IPS-18c (cell line): ENCODE data around the gene KCNN4.
A peak's percentile ranks its signal among the peaks of the same experiment; 100 is the strongest.
"Not testable (repeated sequence)": the region's sequence is repeated elsewhere in the genome, so short reads cannot be mapped to it uniquely, and the experiment has no call there.

ENCODE experiments used
- H3K4me3 ChIP-seq: 2 replicates; pipeline ENCODE4 v1.7.0; 2013; ENCODE audit warnings: low read depth, mild to moderate bottlenecking, low read length, moderate library complexity; ENCODE audit not compliant: insufficient read depth
- H3K9me3 ChIP-seq: one replicate; pipeline ENCODE4 v1.6.1; 2013; ENCODE audit warnings: mild to moderate bottlenecking, low read length, moderate library complexity; ENCODE audit not compliant: control insufficient read depth, insufficient read depth

Gene KCNN4

GRCh38 chr19:43779820-43780219, 953 bp downstream of the KCNN4 start:
- Histone ChIP-seq H3K4me3 (no peak overlapping the region), H3K9me3 (no peaks in the 10 kb centered on the region)

GRCh38 chr19:43779147-43779819, 1.5 kb downstream of the KCNN4 start:
- Histone ChIP-seq H3K4me3 (no peak overlapping the region), H3K9me3 (no peaks in the 10 kb centered on the region)

- H3K9me3 ChIP-seq: no peaks in the 10 kb centered on the region
- no peak overlapping the region for H3K4me3 ChIP-seq
Observed at GRCh38 chr19:43778651-43779050, 2.1 kb downstream of the KCNN4 start.

GRCh38 chr19:43777163-43777695, 3.5 kb downstream of the KCNN4 start:
- H3K4me3 ChIP-seq: no peak overlapping the region
- no peaks in the 10 kb centered on the region for H3K9me3 ChIP-seq

- Histone ChIP-seq H3K9me3 (no peaks in the 10 kb centered on the region), H3K4me3 (no peak overlapping the region)
Observed at GRCh38 chr19:43776286-43776685, 4.5 kb downstream of the KCNN4 start.

GRCh38 chr19:43775299-43775890, 5.4 kb downstream of the KCNN4 start:
- Histone ChIP-seq H3K4me3 (no peak overlapping the region), H3K9me3 (no peaks in the 10 kb centered on the region)

GRCh38 chr19:43774940-43775258, 5.9 kb downstream of the KCNN4 start:
- H3K9me3 ChIP-seq, H3K4me3 ChIP-seq: not testable (repeated sequence)

- Histone ChIP-seq H3K9me3 (no peaks in the 10 kb centered on the region), H3K4me3 (peak overlapping the region; percentile 72)
Observed at GRCh38 chr19:43774103-43774939, 6.5 kb downstream of the KCNN4 start.

GRCh38 chr19:43773725-43774102, 7.1 kb downstream of the KCNN4 start:
- Histone ChIP-seq H3K9me3 (no peaks in the 10 kb centered on the region), H3K4me3 (peak overlapping the region; percentile 72)

- Histone ChIP-seq H3K9me3 (no peaks in the 10 kb centered on the region), H3K4me3 (no peak overlapping the region)
Observed at GRCh38 chr19:43769256-43769655, 11.5 kb downstream of the KCNN4 start.

GRCh38 chr19:43768273-43769050, 12.3 kb downstream of the KCNN4 start:
- Histone ChIP-seq H3K9me3 (no peaks in the 10 kb centered on the region), H3K4me3 (no peak overlapping the region)

GRCh38 chr19:43767818-43768217, 13.0 kb downstream of the KCNN4 start:
- no peaks in the 10 kb centered on the region for H3K9me3 ChIP-seq
- H3K4me3 ChIP-seq: no peak overlapping the region

GRCh38 chr19:43767316-43767715, 13.5 kb downstream of the KCNN4 start:
- no peak overlapping the region for H3K4me3 ChIP-seq
- H3K9me3 ChIP-seq: no peaks in the 10 kb centered on the region

GRCh38 chr19:43766755-43767043, 14.1 kb downstream of the KCNN4 start:
- no peak overlapping the region for H3K4me3 ChIP-seq

GRCh38 chr19:43765109-43765876, 15.5 kb downstream of the KCNN4 start:
- H3K4me3 ChIP-seq: no peak overlapping the region

More at GRCh38 chr19:43766755-43767043, 14.1 kb downstream of the KCNN4 start:
- H3K9me3 ChIP-seq: no peaks in the 10 kb centered on the region

GRCh38 chr19:43764684-43765083, 16.1 kb downstream of the KCNN4 start:
- not testable (repeated sequence) for H3K9me3 ChIP-seq, H3K4me3 ChIP-seq

More at GRCh38 chr19:43765109-43765876, 15.5 kb downstream of the KCNN4 start:
- no peaks in the 10 kb centered on the region for H3K9me3 ChIP-seq

- no peaks in the 10 kb centered on the region for H3K9me3 ChIP-seq
- no peak overlapping the region for H3K4me3 ChIP-seq
Observed at GRCh38 chr19:43763473-43763939, 17.3 kb downstream of the KCNN4 start.
